GM21526 (cell line): ENCODE results near the gene PLIN5.
"Not testable (repeated sequence)": the region's sequence is repeated elsewhere in the genome, so short reads cannot be mapped to it uniquely, and the experiment has no call there.

ENCODE experiments used
- ATAC-seq: cut with Tn5 transposase; IDR thresholded peaks from one replicate; pipeline ENCODE4 v1.9.1; 2021; ENCODE audit warnings: moderate library complexity; ENCODE audit not compliant: unreplicated experiment, low FRiP score

Gene PLIN5

DNA sequence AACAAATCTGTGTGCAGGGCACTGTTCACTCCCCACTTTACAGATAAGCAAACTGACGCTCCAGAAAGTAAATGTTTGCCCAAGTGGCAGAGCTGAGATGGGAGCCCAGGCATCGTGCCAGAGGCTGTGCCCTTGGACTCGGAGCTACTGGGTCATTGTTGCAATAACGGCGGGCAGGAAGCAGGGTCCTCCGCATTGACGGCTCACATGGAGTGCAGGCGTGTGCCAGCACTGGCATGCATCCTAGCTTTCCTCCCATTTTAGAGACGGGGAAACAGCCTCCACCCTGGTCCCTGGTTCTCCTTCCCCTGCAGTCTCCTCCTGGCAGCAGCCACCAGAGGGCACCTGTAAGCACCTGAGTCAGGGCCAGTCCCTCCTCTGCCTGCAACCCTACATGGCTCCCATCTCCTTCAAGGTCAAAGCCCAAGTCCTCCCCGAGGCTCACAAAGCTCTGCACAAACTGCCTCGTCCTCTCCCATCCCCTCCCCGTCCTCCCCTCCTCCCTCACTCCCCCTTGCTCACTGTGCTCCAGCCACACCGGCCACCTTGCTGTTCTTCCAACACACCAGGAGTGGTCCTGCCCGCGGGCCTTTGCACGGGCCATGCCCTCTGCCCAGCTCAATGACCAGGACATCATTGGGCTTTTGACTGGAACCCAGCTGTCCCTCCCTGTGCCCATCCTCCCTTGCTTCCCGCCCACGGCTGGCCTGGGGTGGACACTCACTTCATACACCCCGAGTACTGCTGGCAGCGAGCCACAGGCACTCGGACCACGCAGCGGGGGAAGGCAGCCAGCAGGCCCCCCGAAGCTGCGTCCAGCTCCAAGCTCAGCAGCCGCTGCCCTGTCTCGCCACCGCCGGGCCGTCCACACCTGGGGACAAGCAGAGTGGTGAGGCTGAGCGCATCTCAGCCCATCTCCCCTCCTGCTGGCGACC is 12.5 kb upstream of the PLIN5 start:
- no peak for ATAC-seq

- ATAC-seq, result no peak
Observed at GRCh38 chr19:4543842-4544647, 9.0 kb upstream of the PLIN5 start.

DNA sequence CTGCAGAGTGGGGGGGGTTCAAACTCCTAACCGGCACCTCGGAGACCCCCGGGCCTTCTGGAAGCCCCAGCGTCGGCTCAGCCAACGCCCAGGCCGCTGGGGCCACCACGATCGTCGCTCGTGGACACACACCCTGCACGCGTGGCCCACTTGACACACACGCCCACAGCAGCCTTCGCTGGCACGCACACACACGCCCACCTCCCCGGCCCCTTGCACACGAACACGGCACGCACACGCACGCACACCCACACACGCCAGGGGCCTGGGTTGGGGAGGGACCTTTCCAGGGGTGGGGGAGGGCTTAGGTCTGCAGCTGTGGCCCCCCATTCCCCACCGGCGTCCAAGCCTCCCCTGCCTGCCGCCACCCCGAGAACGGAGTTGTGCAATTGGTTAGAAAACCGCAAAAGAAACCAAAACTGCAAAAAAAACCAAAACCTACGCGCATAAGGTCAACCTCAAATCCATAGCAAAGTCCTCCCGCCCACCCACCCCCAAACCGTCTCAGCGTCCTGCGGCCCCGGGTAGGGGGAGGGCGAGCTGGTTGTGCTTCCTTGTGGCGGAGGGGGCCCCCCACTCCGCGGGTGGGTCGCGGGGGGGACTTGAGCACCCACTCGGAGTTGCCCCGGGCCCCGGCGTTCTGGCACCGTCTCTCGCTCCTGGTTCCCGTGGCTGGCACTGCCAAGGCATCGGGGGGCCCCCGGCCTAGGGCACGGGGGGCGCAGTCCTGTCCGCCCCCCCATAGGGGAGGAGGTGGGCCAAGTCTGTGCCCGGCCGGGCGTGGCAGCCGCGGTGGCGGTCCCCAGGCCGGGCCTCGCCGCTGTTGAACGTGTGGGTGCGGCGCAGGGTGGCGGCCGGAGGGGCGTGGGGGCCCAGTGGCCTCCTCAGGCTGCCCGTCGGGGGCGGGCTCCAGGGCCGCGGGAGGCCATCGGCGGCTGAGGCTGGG is 8.1 kb upstream of the PLIN5 start:
- ATAC-seq, result no peak

GRCh38 chr19:4541806-4542145 is 6.8 kb upstream of the PLIN5 start:
- not testable (repeated sequence) for ATAC-seq

- ATAC-seq, result no peak
Observed at GRCh38 chr19:4541114-4541805, 6.2 kb upstream of the PLIN5 start.

DNA sequence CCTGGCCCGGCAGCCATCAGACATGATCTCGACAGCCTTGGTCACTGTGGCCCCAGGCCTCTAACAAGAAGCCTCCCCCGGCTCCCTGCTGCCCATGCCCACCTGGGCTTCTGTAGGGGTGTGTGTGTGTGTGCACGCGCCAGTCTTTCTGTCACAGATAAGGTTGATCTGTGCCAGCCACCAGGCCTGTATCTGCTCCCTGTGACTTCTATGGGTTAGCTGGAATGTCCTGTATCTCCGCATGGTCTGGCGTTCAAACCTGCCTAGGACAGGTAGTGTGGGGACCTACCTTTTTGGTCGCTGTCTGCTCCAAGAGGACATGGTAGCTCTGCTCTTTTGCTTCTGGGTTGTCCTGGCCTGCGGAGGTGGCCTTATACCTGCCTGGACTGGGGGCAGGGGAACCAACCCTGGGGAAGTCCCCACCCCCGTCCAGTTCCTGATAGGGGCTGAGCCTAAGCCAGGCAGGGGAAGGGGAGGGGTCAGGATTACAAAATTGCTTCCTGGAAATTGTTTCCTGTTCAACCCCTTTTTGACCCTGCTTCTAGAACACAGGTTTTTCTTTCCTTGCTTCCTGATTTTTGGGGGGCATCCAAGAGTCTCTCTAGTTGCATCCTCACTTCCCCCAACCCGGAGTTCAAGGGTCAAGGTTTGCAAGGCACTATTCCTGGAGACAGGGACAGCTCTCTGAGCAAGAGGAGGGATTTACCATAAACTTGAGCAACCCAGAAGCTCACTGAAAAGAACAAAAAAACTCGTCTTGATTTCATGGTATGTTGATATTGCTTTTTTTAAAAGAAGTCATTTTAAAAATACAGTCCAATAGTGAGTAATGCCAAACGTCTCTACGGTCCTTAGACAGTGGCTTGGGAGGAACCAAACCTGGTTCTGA is 4.9 kb upstream of the PLIN5 start, which contains the start of gene LRG1:
Gene LRG1 (minus strand): TSS at position 344 of the 889 bp plus-strand sequence. CDS start 23 bp downstream, at position 321.
- ATAC-seq, result no peak

DNA sequence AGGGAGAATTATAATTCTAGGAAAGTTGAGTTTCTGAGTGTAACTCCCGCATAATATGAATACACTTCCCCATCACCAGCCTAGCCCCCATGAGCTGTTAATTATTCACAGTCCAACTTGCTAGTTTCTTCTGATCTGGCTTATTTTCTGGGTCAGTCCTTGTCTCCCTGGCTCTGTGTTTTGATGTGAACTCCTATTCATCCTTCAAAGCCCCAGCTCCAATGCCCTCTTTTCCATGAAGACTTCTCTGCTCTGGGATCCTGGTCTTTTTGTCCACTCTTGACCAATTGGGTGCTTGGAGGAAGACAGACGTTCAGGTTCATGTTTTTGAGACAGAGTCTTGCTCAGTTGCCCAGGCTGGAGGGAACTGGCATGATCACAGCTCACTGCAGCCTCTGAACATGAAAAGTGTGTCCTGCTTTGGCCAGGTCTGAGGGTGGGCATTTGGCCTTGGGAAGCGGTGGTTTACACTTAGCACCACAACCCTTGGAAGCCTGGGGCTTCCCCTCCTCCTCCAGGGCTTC is 4.2 kb upstream of the PLIN5 start:
- no peak for ATAC-seq

GRCh38 chr19:4538601-4538954 is 3.6 kb upstream of the PLIN5 start:
- no peak for ATAC-seq

DNA sequence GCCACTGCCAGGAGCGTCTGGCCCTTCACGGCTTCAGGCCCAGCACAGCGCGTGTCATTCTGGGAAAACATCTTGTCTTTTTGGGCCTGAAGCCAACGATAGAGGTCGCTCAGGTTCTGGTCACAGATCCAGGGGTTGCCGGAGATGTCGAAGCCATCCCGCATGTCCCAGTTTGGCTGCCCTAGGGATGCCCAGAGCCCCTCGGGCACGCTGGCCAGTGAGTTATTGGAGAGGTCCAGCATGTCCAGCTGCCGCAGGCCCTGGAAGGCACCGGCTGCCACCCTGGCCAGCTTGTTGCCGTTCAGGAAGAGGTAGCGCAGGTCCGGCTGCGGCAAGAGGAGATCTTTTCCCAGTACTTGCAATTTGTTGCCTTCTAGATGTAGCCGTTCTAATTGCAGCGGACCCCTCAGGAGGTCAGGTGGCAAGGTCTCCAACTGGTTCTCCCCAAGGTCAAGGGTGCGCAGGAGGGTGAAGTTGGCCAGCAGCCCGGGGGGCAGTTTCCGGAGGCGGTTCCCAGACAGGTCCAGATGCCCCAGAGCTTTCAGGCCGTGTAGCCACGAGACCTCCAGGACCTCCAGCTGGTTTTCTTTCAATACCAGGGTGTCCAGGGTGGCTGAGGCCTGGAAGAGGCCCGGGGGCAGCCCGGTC is 3.1 kb upstream of the PLIN5 start:
- ATAC-seq, result no peak

DNA sequence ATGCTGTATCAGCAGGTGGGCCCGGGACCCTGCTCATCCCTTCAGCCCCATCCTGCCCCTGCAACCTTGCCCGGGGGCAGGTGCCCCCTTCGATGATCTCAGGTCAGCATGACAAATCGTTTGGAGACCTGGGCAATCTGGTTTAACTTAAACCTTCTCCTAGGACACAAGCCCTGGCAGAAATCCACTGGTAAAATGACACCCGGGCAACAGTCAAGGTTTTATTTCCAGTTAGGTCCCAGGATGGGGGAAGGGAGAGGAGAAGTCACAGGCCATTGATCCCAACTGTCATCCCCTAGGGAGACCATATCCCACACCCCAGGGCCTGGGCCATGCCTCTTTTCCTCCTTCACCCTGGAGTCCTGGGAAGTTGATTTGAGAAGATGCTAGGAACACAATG is 1.8 kb upstream of the PLIN5 start:
- no peak for ATAC-seq

- ATAC-seq, result no peak
Observed at GRCh38 chr19:4533835-4534424, 1.1 kb downstream of the PLIN5 start.

DNA sequence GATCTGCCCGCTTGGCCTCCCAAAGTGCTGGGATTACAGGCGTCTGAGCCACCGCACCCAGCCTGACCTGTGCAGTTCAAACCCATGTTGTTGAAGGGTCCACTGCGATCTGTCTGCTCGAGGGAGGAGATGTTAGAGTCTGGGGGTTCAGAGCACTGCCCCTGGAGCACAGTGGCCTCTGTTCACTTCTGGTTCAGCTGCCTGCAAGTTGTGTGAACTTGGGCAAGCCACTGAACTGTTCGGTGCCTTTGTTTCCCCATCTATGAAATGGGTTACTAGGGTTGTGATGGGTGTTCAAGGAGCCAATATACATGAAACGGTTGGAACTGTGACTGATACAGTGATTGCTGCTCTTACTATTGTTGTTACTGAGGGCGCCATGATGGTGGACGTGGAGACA is 1.7 kb downstream of the PLIN5 start:
- no peak for ATAC-seq

DNA sequence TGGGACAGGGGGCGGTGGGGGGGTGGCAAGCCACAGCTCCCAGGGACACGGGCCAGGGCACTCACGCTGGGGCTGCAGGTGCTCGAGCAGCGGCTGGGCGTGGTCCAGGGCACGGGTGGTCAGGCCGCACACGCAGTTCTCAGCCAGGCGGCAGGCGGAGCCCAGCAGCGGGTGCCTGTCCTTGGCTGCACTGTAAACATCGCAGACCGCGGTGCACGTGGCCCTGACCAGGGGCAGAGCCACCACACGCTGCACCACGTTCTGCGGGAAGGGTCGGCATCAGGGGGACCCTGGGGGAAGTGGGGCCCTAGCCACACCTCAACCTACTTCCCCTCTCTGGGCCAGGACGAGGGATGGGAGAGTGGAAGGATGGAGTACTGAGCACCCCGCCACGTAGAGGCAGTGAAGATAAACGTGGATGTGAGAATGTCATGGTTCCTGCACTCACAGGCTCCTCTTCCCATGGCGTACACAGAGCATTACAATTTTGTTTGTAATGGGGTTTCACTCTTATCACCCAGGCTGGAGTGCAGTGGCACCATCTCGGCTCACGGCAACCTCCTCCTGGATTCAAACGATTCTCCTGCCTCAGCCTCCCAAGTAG is 3.4 kb downstream of the PLIN5 start:
- ATAC-seq, result no peak

DNA sequence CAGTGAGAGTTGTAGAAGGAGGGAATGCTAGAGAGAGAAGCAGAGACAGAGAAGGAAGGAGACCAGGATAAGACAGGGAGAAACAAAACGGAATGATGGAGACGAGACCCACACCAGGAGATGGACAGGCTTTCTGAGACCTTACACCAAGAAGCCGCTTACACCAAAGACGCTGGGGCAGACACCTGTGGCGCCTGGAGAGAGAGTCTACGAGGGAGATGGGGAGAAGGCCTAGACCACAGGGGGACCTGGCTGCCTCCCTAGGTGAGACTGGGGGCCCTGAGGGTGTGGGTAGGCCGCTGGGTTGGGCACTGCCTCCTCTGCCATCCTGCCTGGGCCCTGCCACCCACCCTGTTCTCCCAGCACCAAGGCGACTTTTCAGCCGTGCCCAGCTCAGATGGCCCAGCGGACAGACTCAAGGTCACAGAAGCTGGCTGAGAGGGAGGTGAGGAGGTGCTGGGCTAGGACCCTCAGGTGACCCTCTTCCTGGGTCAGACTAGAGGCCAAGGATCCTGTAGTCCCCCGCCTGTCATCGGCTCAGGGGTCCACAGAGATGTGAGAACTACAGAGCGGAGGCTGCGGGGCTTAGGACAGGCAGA is 5.0 kb downstream of the PLIN5 start:
- no peak for ATAC-seq

GRCh38 chr19:4528843-4529242 is 6.2 kb downstream of the PLIN5 start:
- no peak for ATAC-seq

DNA sequence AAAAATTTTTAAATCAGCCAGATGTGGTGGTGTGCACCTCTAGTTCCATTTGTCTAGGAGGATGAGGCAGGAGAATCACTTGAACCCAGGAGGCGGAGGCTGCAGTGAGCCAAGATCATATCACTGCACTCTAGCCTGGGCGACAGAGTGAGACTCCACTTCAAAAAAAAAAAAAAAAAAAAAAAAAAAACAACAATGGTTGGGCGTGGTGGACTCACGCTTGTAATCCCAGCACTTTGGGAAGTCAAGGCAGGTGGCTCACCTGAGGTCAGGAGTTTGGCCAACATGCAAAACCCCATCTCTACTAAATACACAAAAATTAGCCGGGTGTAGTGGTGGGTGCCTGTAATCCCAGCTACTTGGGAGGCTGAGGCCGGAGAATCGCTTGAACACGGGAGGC is 7.6 kb downstream of the PLIN5 start:
- not testable (repeated sequence) for ATAC-seq

GRCh38 chr19:4525563-4526002 is 9.4 kb downstream of the PLIN5 start:
- ATAC-seq, result no peak
